RPMI8226 (cell line): ENCODE data around the gene MT1B.

Experiments
- DNase-seq: peaks from one replicate; pipeline ENCODE4 v3.0.0-alpha.2; 2015

MT1B gene

GRCh38 chr16:56689171-56689570 lies 37.5 kb downstream of the MT1B start:
- DNase-seq: no peak

DNA sequence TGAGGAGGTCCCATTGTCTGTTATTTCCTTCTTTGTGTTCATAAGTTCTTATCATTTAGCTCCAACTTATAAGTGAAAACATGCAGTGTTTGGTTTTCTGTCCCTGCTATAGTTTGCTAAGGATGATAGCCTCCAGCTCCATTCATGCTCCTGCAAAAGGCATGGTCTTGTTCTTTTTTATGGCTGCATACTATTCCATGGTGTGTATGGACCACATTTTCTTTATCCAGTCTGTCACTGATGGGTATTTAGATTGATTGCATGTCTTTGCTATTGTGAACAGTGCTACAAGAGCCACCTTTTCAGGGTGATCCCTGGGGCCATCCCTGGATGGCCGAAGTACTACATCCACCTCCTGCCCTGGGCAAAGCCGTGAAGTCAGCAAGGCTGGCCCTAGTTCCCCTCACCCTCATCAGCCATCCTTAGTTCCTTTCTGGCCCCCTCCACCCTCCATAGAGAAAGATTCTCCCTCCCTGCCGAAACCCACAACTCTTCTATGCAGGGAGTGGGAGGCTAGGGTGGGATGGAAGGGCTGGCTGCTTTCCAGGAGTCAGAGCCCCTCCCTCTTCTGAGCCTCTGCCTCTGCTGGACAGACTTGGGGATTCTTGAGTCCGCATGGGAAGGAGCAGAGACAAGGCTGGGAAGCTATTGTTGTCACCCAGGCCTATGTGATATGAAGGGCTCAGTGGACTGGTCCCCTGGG lies 38.9 kb downstream of the MT1B start:
- DNase-seq: no peak

- DNase-seq: no peak
Measured at GRCh38 chr16:56691885-56692284, 40.2 kb downstream of the MT1B start.

GRCh38 chr16:56695246-56695645 lies 43.6 kb downstream of the MT1B start:
- no peak for DNase-seq

GRCh38 chr16:56697456-56698155 lies 45.9 kb downstream of the MT1B start:
- DNase-seq: no peak

DNA sequence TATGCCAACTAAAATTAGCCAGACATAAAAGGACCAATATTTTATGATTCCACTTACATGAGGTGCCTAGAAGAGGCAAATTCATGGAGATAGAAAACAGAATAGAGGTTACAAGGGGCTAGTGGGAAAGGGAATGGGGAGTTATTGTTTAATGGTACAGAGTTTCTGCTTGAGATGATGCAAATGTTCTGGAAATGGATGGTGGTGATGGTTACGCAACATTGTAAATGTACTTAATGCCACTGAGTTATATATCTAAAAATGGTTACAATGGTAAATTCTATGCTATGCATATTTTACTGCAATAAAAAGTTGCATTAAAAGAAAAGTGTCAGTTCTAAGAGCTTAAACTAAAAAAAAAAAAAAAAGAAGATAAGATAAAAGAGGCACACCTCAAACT lies 48.5 kb downstream of the MT1B start:
- DNase-seq: no peak

DNA sequence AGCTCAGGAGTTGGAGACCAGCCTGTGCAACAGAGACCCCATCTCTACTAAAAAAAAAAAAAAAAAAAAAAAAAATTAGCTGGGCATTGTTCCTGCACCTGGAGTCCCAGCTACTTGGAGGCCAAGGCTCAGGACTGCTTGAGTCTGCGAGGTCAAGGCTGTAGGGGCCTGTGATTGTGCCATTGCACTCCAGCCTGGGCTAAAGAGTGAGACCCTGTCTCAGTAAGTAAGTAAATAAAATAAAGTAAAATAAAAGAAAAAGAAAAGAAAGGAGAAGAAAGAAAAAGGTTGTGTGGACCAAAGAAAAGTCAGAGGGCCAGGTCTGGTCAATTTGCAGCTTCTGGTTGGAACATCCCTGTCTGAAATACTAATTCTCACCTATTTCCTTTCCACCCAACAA lies 48.9 kb downstream of the MT1B start:
- no peak for DNase-seq

DNA sequence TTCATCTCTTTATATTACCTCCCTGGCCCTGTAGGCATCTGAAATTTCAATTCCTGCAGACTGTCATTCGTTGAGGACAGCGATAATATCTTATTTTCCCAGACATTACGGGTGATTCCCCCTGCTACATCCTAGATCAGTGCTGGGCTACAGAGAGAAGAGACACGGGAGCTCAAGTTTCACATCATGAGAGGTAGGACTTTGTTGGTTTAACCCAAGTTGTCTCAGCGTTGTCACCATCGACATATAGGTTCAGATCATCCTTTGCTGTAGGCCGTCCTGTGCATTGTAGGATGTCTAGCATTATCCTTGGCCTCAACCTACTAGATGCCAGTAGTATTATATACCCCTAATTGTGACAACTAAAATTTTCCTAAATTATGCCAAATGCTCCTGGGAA lies 49.8 kb downstream of the MT1B start:
- no peak for DNase-seq
